GM11168 (cell line): Measurements from ENCODE around the gene GUCY1A2.

Experiments used
- in situ Hi-C: fragments of 300-500 bp; cut with MboI; formaldehyde crosslinking; loops from one replicate; pipeline ENCODE4 v1.12.0; 2022; ENCODE audit warnings: low sequenced_read_pairs; ENCODE audit not compliant: unreplicated experiment

GUCY1A2 gene

GRCh38 chr11:106770489-106771085, 247.7 kb downstream of the GUCY1A2 start:
- in situ Hi-C loops: no loop called here

- in situ Hi-C loops: no loop called here
These were observed 252.6 kb downstream of the GUCY1A2 start for GRCh38 chr11:106765469-106766258.

GRCh38 chr11:106763501-106763900, 254.8 kb downstream of the GUCY1A2 start:
- in situ Hi-C loops: no loop called here

- in situ Hi-C loops: no loop called here
These were observed 256.5 kb downstream of the GUCY1A2 start for GRCh38 chr11:106761745-106762144.

GRCh38 chr11:106761240-106761639, 257.0 kb downstream of the GUCY1A2 start:
- in situ Hi-C loops: no loop called here

GRCh38 chr11:106748059-106748458, 270.2 kb downstream of the GUCY1A2 start:
- in situ Hi-C loops: no loop called here

GRCh38 chr11:106745941-106746340, 272.3 kb downstream of the GUCY1A2 start:
- in situ Hi-C loops: no loop called here

GRCh38 chr11:106733635-106734034, 284.6 kb downstream of the GUCY1A2 start:
- in situ Hi-C loops: no loop called here

GRCh38 chr11:106728859-106729258, 289.4 kb downstream of the GUCY1A2 start:
- in situ Hi-C loops: no loop called here

GRCh38 chr11:106728379-106728778, 289.9 kb downstream of the GUCY1A2 start:
- in situ Hi-C loops: no loop called here

- in situ Hi-C loops: no loop called here
These were observed 291.0 kb downstream of the GUCY1A2 start for GRCh38 chr11:106727256-106727655.

- in situ Hi-C loops: no loop called here
These were observed 293.9 kb downstream of the GUCY1A2 start for GRCh38 chr11:106724293-106724892.

- in situ Hi-C loops: no loop called here
These were observed 295.2 kb downstream of the GUCY1A2 start for GRCh38 chr11:106723071-106723470.

GRCh38 chr11:106717222-106717621, 301.1 kb downstream of the GUCY1A2 start:
- in situ Hi-C loops: no loop called here

- in situ Hi-C loops: no loop called here
These were observed 304.1 kb downstream of the GUCY1A2 start for GRCh38 chr11:106714199-106714598.

- in situ Hi-C loops: no loop called here
These were observed 309.9 kb downstream of the GUCY1A2 start for GRCh38 chr11:106708348-106708747.

- in situ Hi-C loops: no loop called here
These were observed 311.9 kb downstream of the GUCY1A2 start for GRCh38 chr11:106706355-106706754.

GRCh38 chr11:106702805-106703204, 315.5 kb downstream of the GUCY1A2 start:
- in situ Hi-C loops: no loop called here

GRCh38 chr11:106697058-106697457, 321.2 kb downstream of the GUCY1A2 start:
- in situ Hi-C loops: no loop called here

GRCh38 chr11:106695506-106695905, 322.8 kb downstream of the GUCY1A2 start:
- in situ Hi-C loops: no loop called here

- in situ Hi-C loops: no loop called here
These were observed 323.8 kb downstream of the GUCY1A2 start for GRCh38 chr11:106694501-106694900.
